Measurements from ENCODE around the gene CES4A. TPM values are rescaled to one million over a fixed set of nuclear protein-coding genes. Genes with fewer than 3 reads are reported as not detected.

The CES4A gene
- total and polyA plus RNA-seq, 12 donors, result 3.8 to 20.6 (median 6.2) TPM

DNA sequence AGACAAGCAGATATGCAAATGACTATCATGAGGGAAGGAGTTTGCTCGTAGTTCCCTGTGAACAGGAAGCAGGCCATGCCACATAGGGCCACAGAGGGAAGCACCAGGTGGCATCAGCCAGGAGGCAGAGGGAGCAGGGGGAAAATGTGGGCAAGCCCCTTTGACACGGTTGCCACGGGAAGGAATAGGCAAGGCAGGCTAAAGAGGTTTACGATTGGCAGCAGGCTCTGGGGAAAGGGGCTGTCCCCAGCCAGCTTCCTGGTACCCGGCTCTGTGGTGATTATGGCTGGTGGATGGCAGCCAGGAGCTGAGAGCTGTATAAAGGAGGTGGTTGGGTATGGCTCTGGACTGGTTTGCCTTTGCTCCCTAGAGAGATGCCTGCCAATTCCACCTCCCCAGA is 26.5 kb upstream of the CES4A start:
- H3K36me3 ChIP-seq, result no peaks in the 10 kb centered on the region
- H3K27me3 ChIP-seq, result no peaks in the 10 kb centered on the region
- WGBS, 2 donors, result 55 to 58% methylated on average over 5 of the region's 5 CpGs
- ATAC-seq (peak in 2 of 8 donors; percentile 38 to 51), DNase-seq (no peak)
- no peak overlapping the region for H3K27ac ChIP-seq
- intact Hi-C loops (cut with DNase I), result no loop called here
- TF ChIP-seq, protein P1, sequence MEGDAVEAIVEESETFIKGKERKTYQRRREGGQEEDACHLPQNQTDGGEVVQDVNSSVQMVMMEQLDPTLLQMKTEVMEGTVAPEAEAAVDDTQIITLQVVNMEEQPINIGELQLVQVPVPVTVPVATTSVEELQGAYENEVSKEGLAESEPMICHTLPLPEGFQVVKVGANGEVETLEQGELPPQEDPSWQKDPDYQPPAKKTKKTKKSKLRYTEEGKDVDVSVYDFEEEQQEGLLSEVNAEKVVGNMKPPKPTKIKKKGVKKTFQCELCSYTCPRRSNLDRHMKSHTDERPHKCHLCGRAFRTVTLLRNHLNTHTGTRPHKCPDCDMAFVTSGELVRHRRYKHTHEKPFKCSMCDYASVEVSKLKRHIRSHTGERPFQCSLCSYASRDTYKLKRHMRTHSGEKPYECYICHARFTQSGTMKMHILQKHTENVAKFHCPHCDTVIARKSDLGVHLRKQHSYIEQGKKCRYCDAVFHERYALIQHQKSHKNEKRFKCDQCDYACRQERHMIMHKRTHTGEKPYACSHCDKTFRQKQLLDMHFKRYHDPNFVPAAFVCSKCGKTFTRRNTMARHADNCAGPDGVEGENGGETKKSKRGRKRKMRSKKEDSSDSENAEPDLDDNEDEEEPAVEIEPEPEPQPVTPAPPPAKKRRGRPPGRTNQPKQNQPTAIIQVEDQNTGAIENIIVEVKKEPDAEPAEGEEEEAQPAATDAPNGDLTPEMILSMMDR (IDR thresholded peaks at IDR 0.05), result no peak
- no peaks in the 10 kb centered on the region for H3K9me3 ChIP-seq
- no peak overlapping the region for H3K4me3 ChIP-seq
- H3K4me1 ChIP-seq, result peaks cover 0 to 12% (median 0%) of the 10 kb centered on the region in 9 donors

DNA sequence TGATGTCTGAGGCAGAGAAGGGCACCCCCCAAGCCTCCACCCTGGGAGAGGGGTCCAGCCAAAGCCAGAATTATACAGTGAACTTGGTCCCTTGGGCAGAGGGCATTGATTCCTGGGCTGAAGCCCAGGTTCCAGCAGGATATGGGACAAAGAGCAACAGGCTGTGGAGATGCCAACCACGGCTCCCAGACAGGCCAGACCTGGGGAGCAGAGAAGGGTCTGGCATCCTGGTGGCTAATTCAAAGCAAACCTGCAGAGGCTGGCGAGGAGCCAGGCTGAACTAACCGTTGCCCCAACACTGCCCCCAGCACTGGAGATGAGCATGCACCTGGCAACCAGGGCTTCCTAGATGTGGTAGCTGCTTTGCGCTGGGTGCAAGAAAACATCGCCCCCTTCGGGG is 24.3 kb upstream of the CES4A start:
- Histone ChIP-seq H3K36me3 (no peaks in the 10 kb centered on the region), H3K4me3 (no peak overlapping the region), H3K4me1 (peaks cover 0 to 10% (median 0%) of the 10 kb centered on the region in 9 donors), H3K9me3 (no peaks in the 10 kb centered on the region), H3K27ac (no peak overlapping the region), H3K27me3 (no peaks in the 10 kb centered on the region)
- intact Hi-C loops (cut with DNase I), result no loop called here
- TF ChIP-seq, protein P1 (IDR thresholded peaks at IDR 0.05), result no peak
- peak in 4 of 8 donors; percentile 11 to 53 (median 34) for ATAC-seq
- WGBS, 2 donors, result 69 to 81% methylated on average over 6 of the region's 6 CpGs
- DNase-seq, result no peak

DNA sequence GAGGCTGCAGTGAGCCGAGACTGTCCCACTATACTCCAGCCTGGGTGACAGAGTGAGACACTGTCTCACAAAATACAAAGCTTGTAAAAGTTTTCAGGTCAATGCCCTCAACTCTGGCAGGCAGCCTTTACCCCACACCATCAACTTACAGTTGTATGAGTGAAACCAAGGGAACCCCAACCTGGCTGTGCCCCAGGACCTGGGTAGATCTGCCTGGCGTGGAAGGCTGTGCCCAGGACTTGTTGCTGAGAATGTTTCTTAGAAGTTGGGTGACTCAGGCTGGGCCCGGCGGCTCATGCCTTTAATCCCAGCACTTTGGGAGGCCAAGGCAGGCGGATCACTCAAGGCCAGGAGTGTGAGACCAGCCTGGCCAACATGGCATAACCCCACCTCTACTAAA is 19.5 kb upstream of the CES4A start:
- Histone ChIP-seq H3K4me1 (no peaks in the 10 kb centered on the region), H3K4me3 (no peak overlapping the region), H3K27me3 (no peaks in the 10 kb centered on the region), H3K9me3 (no peaks in the 10 kb centered on the region), H3K36me3 (no peaks in the 10 kb centered on the region), H3K27ac (no peak overlapping the region)
- WGBS, 2 donors, result 90 to 93% methylated on average over 5 of the region's 5 CpGs
- no peak for DNase-seq
- TF ChIP-seq, protein P1 (IDR thresholded peaks at IDR 0.05), result no peak
- intact Hi-C loops (cut with DNase I), result no loop called here
- no peak for ATAC-seq

DNA sequence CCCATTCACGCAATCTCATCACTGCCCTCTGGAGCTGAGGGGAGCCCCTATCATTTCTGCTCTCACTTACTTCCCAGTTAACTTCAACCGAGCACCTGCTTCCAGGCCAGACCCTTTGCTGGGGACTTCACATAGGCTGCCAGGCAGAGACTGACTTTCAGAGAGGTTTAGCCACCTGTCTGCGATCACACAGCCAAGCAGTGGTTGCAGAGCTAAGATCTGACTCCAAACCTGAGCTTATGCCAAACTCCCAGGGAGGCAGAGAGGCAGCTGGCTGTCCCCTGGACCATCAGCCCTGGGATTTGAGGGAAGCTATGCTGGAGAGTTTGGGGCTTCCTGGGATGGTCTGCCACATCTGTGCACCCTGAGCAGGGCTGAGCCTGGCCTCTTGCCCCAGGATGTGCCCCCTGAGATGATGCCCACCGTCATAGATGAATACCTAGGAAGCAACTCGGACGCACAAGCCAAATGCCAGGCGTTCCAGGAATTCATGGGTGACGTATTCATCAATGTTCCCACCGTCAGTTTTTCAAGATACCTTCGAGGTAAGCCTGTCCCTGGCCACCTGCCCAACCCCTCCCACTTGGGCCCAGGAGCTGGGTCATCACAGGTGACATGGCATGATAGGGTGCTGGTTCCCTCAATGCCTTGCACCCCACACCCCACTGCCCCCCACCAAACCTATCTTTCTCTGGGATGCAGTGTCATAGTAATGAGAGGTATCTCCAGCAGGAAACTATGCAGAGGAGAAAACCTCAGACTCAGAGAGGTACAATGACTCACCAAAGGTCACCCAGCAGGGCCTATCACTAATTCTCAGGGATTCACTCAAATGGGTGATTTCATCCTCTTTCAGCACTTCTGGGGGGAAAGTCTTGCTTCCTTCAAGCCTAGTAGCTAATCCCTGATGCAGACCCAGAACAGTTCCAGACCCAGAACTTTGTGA is 17.3 kb upstream of the CES4A start:
- no peaks in the 10 kb centered on the region for H3K9me3 ChIP-seq
- no peaks in the 10 kb centered on the region for H3K4me1 ChIP-seq
- TF ChIP-seq, protein P1 (IDR thresholded peaks at IDR 0.05), result no peak
- H3K27me3 ChIP-seq, result no peaks in the 10 kb centered on the region
- ATAC-seq (no peak), DNase-seq (no peak)
- H3K27ac ChIP-seq, result no peak overlapping the region
- 74 to 76% methylated on average over 10 of the region's 10 CpGs for WGBS, 2 donors
- H3K4me3 ChIP-seq, result no peak overlapping the region
- intact Hi-C loops (cut with DNase I), result loop anchor here in 5 of 10 donors (10.0 kb wide), 1 partner anchor 214 kb away; the partner anchor contains the start of gene MATCAP1 (in 5 of the 5)
- H3K36me3 ChIP-seq, result no peaks in the 10 kb centered on the region
